ENCODE measurements around the gene PKNOX2.

Gene PKNOX2

GRCh38 chr11:125162743-125163142, 1.8 kb upstream of the PKNOX2 start:
- DNase-seq (ENCODE audit: low read depth), result no peak

GRCh38 chr11:125163431-125164063, 1.0 kb upstream of the PKNOX2 start:
- DNase-seq (ENCODE audit: low read depth), result peak; percentile 60
- no peak for TF ChIP-seq CTCF (conservative IDR thresholded peaks at IDR 0.05; ENCODE audit: low read depth, low read length)
- peak overlapping the region; percentile 50 for H3K4me3 ChIP-seq (ENCODE audit: low read depth, low read length)

More at GRCh38 chr11:125162743-125163142, 1.8 kb upstream of the PKNOX2 start:
- no peak overlapping the region for H3K4me3 ChIP-seq (ENCODE audit: low read depth, low read length)
- no peak for TF ChIP-seq CTCF (conservative IDR thresholded peaks at IDR 0.05; ENCODE audit: low read depth, low read length)

GRCh38 chr11:125164091-125164421, 495 bp upstream of the PKNOX2 start:
- peak overlapping the region; percentile 50 for H3K4me3 ChIP-seq (ENCODE audit: low read depth, low read length)
- DNase-seq (ENCODE audit: low read depth), result no peak
- no peak for TF ChIP-seq CTCF (conservative IDR thresholded peaks at IDR 0.05; ENCODE audit: low read depth, low read length)

GRCh38 chr11:125165111-125165842, 726 bp downstream of the PKNOX2 start:
- peak; percentile 32 for DNase-seq (ENCODE audit: low read depth)
- no peak for TF ChIP-seq CTCF (conservative IDR thresholded peaks at IDR 0.05; ENCODE audit: low read depth, low read length)
- peak overlapping the region; percentile 80 for H3K4me3 ChIP-seq (ENCODE audit: low read depth, low read length)

GRCh38 chr11:125165843-125166763, 1.6 kb downstream of the PKNOX2 start:
- DNase-seq (ENCODE audit: low read depth), result peak; percentile 51
- TF ChIP-seq CTCF (conservative IDR thresholded peaks at IDR 0.05; ENCODE audit: low read depth, low read length), result no peak
- H3K4me3 ChIP-seq (ENCODE audit: low read depth, low read length), result peak overlapping the region; percentile 80

GRCh38 chr11:125166764-125167291, 2.3 kb downstream of the PKNOX2 start:
- DNase-seq (ENCODE audit: low read depth), result no peak
- peak overlapping the region; percentile 80 for H3K4me3 ChIP-seq (ENCODE audit: low read depth, low read length)
- no peak for TF ChIP-seq CTCF (conservative IDR thresholded peaks at IDR 0.05; ENCODE audit: low read depth, low read length)
